ENCODE results near the gene PANX3. TPM values are rescaled to one million over a fixed set of nuclear protein-coding genes. Genes with fewer than 3 reads are reported as not detected.

The PANX3 gene
- total RNA-seq, 1 donor from 2014 or later = not detected

GRCh38 chr11:124633355-124633754 is 22.1 kb downstream of the PANX3 start:
- H3K36me3 ChIP-seq = peaks cover 34 to 57% of the 10 kb centered on the region in 2 donors

GRCh38 chr11:124635932-124636331 is 24.7 kb downstream of the PANX3 start:
- H3K9me3 ChIP-seq = no peaks in the 10 kb centered on the region
- no peak overlapping the region for H3K4me3 ChIP-seq
- TF ChIP-seq CTCF (IDR thresholded peaks at IDR 0.05) = no peak
- no peaks in the 10 kb centered on the region for H3K27me3 ChIP-seq
- intact Hi-C loops (cut with DNase I) = no loop called here
- H3K27ac ChIP-seq = peak overlapping the region; percentile 49 to 60
- H3K36me3 ChIP-seq = peaks cover 23 to 57% of the 10 kb centered on the region in 2 donors
- no peak for DNase-seq (ENCODE audit: low spot score in 2 of 2)
- peaks cover 0 to 3% of the 10 kb centered on the region in 2 donors for H3K4me1 ChIP-seq

More at GRCh38 chr11:124633355-124633754, 22.1 kb downstream of the PANX3 start:
- H3K27ac ChIP-seq = no peak overlapping the region
- H3K9me3 ChIP-seq = no peaks in the 10 kb centered on the region
- TF ChIP-seq CTCF (IDR thresholded peaks at IDR 0.05) = peak in 1 of 3 experiments; percentile 32
- DNase-seq (ENCODE audit: low spot score in 2 of 2) = no peak
- H3K4me3 ChIP-seq = no peak overlapping the region
- peaks cover 0 to 3% of the 10 kb centered on the region in 2 donors for H3K4me1 ChIP-seq
- intact Hi-C loops (cut with DNase I) = no loop called here
- no peaks in the 10 kb centered on the region for H3K27me3 ChIP-seq

GRCh38 chr11:124638500-124638899 is 27.3 kb downstream of the PANX3 start:
- Histone ChIP-seq H3K27ac (no peak overlapping the region), H3K27me3 (no peaks in the 10 kb centered on the region), H3K36me3 (peaks cover 0 to 32% of the 10 kb centered on the region in 2 donors), H3K9me3 (no peaks in the 10 kb centered on the region), H3K4me1 (peaks cover 0 to 6% of the 10 kb centered on the region in 2 donors), H3K4me3 (no peak overlapping the region)
- intact Hi-C loops (cut with DNase I) = no loop called here
- no peak for DNase-seq (ENCODE audit: low spot score in 2 of 2)
- no peak for TF ChIP-seq CTCF (IDR thresholded peaks at IDR 0.05)

- Histone ChIP-seq H3K9me3 (no peaks in the 10 kb centered on the region), H3K4me1 (peaks cover 0 to 4% of the 10 kb centered on the region in 2 donors), H3K27me3 (no peaks in the 10 kb centered on the region), H3K27ac (no peak overlapping the region), H3K36me3 (peaks cover 0 to 26% of the 10 kb centered on the region in 2 donors), H3K4me3 (no peak overlapping the region)
- no peak for DNase-seq (ENCODE audit: low spot score in 2 of 2)
- intact Hi-C loops (cut with DNase I) = no loop called here
- no peak for TF ChIP-seq CTCF (IDR thresholded peaks at IDR 0.05)
These were observed 28.0 kb downstream of the PANX3 start for GRCh38 chr11:124639186-124639585.

- no peak overlapping the region for H3K4me3 ChIP-seq
- no peaks in the 10 kb centered on the region for H3K9me3 ChIP-seq
- no peak overlapping the region for H3K27ac ChIP-seq
- peaks cover 0 to 3% of the 10 kb centered on the region in 2 donors for H3K4me1 ChIP-seq
- H3K36me3 ChIP-seq = peaks cover 0 to 25% of the 10 kb centered on the region in 2 donors
- intact Hi-C loops (cut with DNase I) = loop anchor here (10.0 kb wide), 1 partner anchor 1244 kb away; the partner anchor contains the start of gene HYLS1
- no peaks in the 10 kb centered on the region for H3K27me3 ChIP-seq
- TF ChIP-seq CTCF (IDR thresholded peaks at IDR 0.05) = no peak
- no peak for DNase-seq (ENCODE audit: low spot score in 2 of 2)
These were observed 29.4 kb downstream of the PANX3 start for GRCh38 chr11:124640666-124641065.

- H3K27ac ChIP-seq = peak overlapping the region; percentile 78 to 85
- DNase-seq (ENCODE audit: low spot score in 2 of 2) = no peak
- H3K4me1 ChIP-seq = peaks cover 0 to 3% of the 10 kb centered on the region in 2 donors
- no peak overlapping the region for H3K4me3 ChIP-seq
- intact Hi-C loops (cut with DNase I) = loop anchor here (1.0 to 10.0 kb wide), 2 partner anchors 158 to 1242 kb away; partner anchors contain the start of genes HYLS1 and MSANTD2
- H3K27me3 ChIP-seq = no peaks in the 10 kb centered on the region
- no peaks in the 10 kb centered on the region for H3K9me3 ChIP-seq
- TF ChIP-seq CTCF (IDR thresholded peaks at IDR 0.05) = no peak
- H3K36me3 ChIP-seq = peaks cover 0 to 15% of the 10 kb centered on the region in 2 donors
These were observed 31.4 kb downstream of the PANX3 start for GRCh38 chr11:124642628-124643027.

Data from ascending aorta (tissue), 2 donors.